Prostate gland (tissue), 2 donors: Measurements from ENCODE around the gene ZSWIM3.

Source experiments
- CTCF ChIP-seq, 4 experiments: fragments of 200-600 bp in 2 of 4; fragments of 450-650 bp in 2 of 4; sonication (generic) in 2 of 4; IDR thresholded peaks; 1 replicate in 3 of 4; 2 replicates in 1 of 4; pipeline ENCODE4 v1.5.1; 2016 to 2019; ENCODE audit warnings: antibody characterized with exemption in 4 of 4, mild to moderate bottlenecking in 2 of 4, moderate library complexity in 2 of 4
- POLR2A ChIP-seq: fragments of 450-650 bp; IDR thresholded peaks from one replicate; pipeline ENCODE4 v1.6.1; 2016; ENCODE audit warnings: antibody characterized with exemption, mild to moderate bottlenecking

- no peak for TF ChIP-seq CTCF (IDR thresholded peaks at IDR 0.05)
- TF ChIP-seq POLR2A, result no peak
These were observed 61.5 kb downstream of the ZSWIM3 start for GRCh38 chr20:45918779-45919537.
